IPS-11a (cell line): Measurements from ENCODE around the gene PIK3CB.
"Not testable (repeated sequence)": the region's sequence is repeated elsewhere in the genome, so short reads cannot be mapped to it uniquely, and the experiment has no call there.

Experiments
- H3K4me3 ChIP-seq: one replicate; pipeline ENCODE4 v1.5.1; 2013; ENCODE audit warnings: low read depth, low read length, control low read depth

The PIK3CB gene

GRCh38 chr3:138686771-138687221 lies 147.9 kb downstream of the PIK3CB start:
- no peak overlapping the region for H3K4me3 ChIP-seq

- no peak overlapping the region for H3K4me3 ChIP-seq
Observed at GRCh38 chr3:138684396-138684795, 150.3 kb downstream of the PIK3CB start.

- H3K4me3 ChIP-seq: no peak overlapping the region
Observed at GRCh38 chr3:138682648-138683047, 152.1 kb downstream of the PIK3CB start.

- no peak overlapping the region for H3K4me3 ChIP-seq
Observed at GRCh38 chr3:138681463-138682220, 153.1 kb downstream of the PIK3CB start.

- not testable (repeated sequence) for H3K4me3 ChIP-seq
Observed at GRCh38 chr3:138680974-138681373, 153.8 kb downstream of the PIK3CB start.

- H3K4me3 ChIP-seq: no peak overlapping the region
Observed at GRCh38 chr3:138678874-138679392, 155.8 kb downstream of the PIK3CB start.

GRCh38 chr3:138678086-138678485 lies 156.6 kb downstream of the PIK3CB start:
- no peak overlapping the region for H3K4me3 ChIP-seq

- H3K4me3 ChIP-seq: no peak overlapping the region
Observed at GRCh38 chr3:138675393-138675792, 159.3 kb downstream of the PIK3CB start.

GRCh38 chr3:138673641-138674530 lies 160.8 kb downstream of the PIK3CB start:
- H3K4me3 ChIP-seq: no peak overlapping the region

- H3K4me3 ChIP-seq: no peak overlapping the region
Observed at GRCh38 chr3:138670407-138670806, 164.3 kb downstream of the PIK3CB start.

GRCh38 chr3:138668107-138668506 lies 166.6 kb downstream of the PIK3CB start:
- H3K4me3 ChIP-seq: no peak overlapping the region

GRCh38 chr3:138657508-138657907 lies 177.2 kb downstream of the PIK3CB start:
- H3K4me3 ChIP-seq: no peak overlapping the region

GRCh38 chr3:138653567-138653966 lies 181.2 kb downstream of the PIK3CB start:
- no peak overlapping the region for H3K4me3 ChIP-seq

- H3K4me3 ChIP-seq: no peak overlapping the region
Observed at GRCh38 chr3:138649134-138649533, 185.6 kb downstream of the PIK3CB start.

GRCh38 chr3:138646513-138646912 lies 188.2 kb downstream of the PIK3CB start:
- no peak overlapping the region for H3K4me3 ChIP-seq

GRCh38 chr3:138646008-138646407 lies 188.7 kb downstream of the PIK3CB start:
- H3K4me3 ChIP-seq: no peak overlapping the region

GRCh38 chr3:138642927-138643253 lies 191.8 kb downstream of the PIK3CB start:
- no peak overlapping the region for H3K4me3 ChIP-seq

- no peak overlapping the region for H3K4me3 ChIP-seq
Observed at GRCh38 chr3:138642226-138642926, 192.4 kb downstream of the PIK3CB start.

- H3K4me3 ChIP-seq: no peak overlapping the region
Observed at GRCh38 chr3:138640537-138640936, 194.2 kb downstream of the PIK3CB start.

GRCh38 chr3:138638641-138639040 lies 196.1 kb downstream of the PIK3CB start:
- H3K4me3 ChIP-seq: no peak overlapping the region

- H3K4me3 ChIP-seq: no peak overlapping the region
Observed at GRCh38 chr3:138629526-138629925, 205.2 kb downstream of the PIK3CB start.
